Endothelial cell of umbilical vein (primary cell): Measurements from ENCODE around the gene SEMA4G.
A peak's percentile ranks its signal among the peaks of the same experiment; 100 is the strongest.

ENCODE experiments used
- CTCF ChIP-seq, 2 donors: IDR thresholded peaks; 1 replicate in 1 of 2; 2 replicates in 1 of 2; pipeline ENCODE4 v1.5.1; 2011; ENCODE audit warnings: low read length in 2 of 2, mild to moderate bottlenecking in 2 of 2, moderate library complexity in 2 of 2, control low read depth in 1 of 2, inconsistent platforms in 1 of 2, low read depth in 1 of 2; ENCODE audit not compliant: insufficient read depth in 1 of 2; ENCODE audit errors: extremely low read depth in 1 of 2
- POLR2A ChIP-seq: IDR thresholded peaks from 2 replicates; pipeline ENCODE4 v1.6.1; 2012; ENCODE audit warnings: low read depth, mild to moderate bottlenecking, control low read depth, low read length

- TF ChIP-seq POLR2A (peak; percentile 76), CTCF (IDR thresholded peaks at IDR 0.05; ENCODE audit: extremely low read depth in 1 of 2, insufficient read depth in 1 of 2, low read depth in 1 of 2, low read length in 2 of 2) (peak; percentile 92 to 95)
Measured at GRCh38 chr10:100998991-100999741, 29.9 kb downstream of the SEMA4G start.
